ENCODE data around the gene RAB40A. TPM values are rescaled to one million over a fixed set of nuclear protein-coding genes. Genes with fewer than 3 reads are reported as not detected.

The RAB40A gene
- 1 to 10 TPM in 2 of 3 donors, under 1 TPM in 1; 0.48 to 2.5 (median 2.3) TPM for total RNA-seq

GRCh38 chrX:103519389-103519788 is at the start of gene RAB40A:
TSS of gene RAB40A (minus strand) at chrX:103519489. CDS start at chrX:103500756, 18,733 bp downstream.
- Histone ChIP-seq H3K4me1 (no peaks in the 10 kb centered on the region), H3K27ac (no peak within 1 kb of the TSS), H3K36me3 (no peaks in the 10 kb centered on the region), H3K27me3 (peaks cover 0 to 31% of the 10 kb centered on the region in 2 donors), H3K9me3 (no peaks in the 10 kb centered on the region), H3K4me3 (no peak within 1 kb of the TSS)
- no peak for DNase-seq (ENCODE audit: low spot score in 2 of 2)
- intact Hi-C loops (cut with DNase I; ENCODE audit: low total_unique reads), result no loop called here
- no peak for TF ChIP-seq CTCF (IDR thresholded peaks at IDR 0.05)
- no peak for TF ChIP-seq POLR2A (IDR thresholded peaks at IDR 0.05)
- no peak for TF ChIP-seq POLR2AphosphoS5 (IDR thresholded peaks at IDR 0.05)

GRCh38 chrX:103565752-103566151 is 46.5 kb upstream of the RAB40A start:
- no peak overlapping the region for H3K4me3 ChIP-seq
- no peaks in the 10 kb centered on the region for H3K4me1 ChIP-seq
- H3K27me3 ChIP-seq, result peaks cover 0 to 19% of the 10 kb centered on the region in 2 donors
- H3K36me3 ChIP-seq, result no peaks in the 10 kb centered on the region
- TF ChIP-seq POLR2AphosphoS5 (IDR thresholded peaks at IDR 0.05), result no peak
- no peak for TF ChIP-seq POLR2A (IDR thresholded peaks at IDR 0.05)
- no peak for TF ChIP-seq CTCF (IDR thresholded peaks at IDR 0.05)
- H3K27ac ChIP-seq, result no peak overlapping the region
- no peaks in the 10 kb centered on the region for H3K9me3 ChIP-seq
- intact Hi-C loops (cut with DNase I; ENCODE audit: low total_unique reads), result no loop called here
- no peak for DNase-seq (ENCODE audit: low spot score in 2 of 2)

- Histone ChIP-seq H3K27ac (no peak overlapping the region), H3K4me3 (no peak overlapping the region), H3K4me1 (no peaks in the 10 kb centered on the region), H3K9me3 (no peaks in the 10 kb centered on the region), H3K27me3 (peaks cover 0 to 16% of the 10 kb centered on the region in 2 donors), H3K36me3 (no peaks in the 10 kb centered on the region)
- DNase-seq (ENCODE audit: low spot score in 2 of 2), result no peak
- intact Hi-C loops (cut with DNase I; ENCODE audit: low total_unique reads), result no loop called here
- TF ChIP-seq POLR2AphosphoS5 (IDR thresholded peaks at IDR 0.05) (no peak), POLR2A (IDR thresholded peaks at IDR 0.05) (no peak)
Measured at GRCh38 chrX:103565197-103565596, 45.9 kb upstream of the RAB40A start.

- no peak for DNase-seq (ENCODE audit: low spot score in 2 of 2)
- Histone ChIP-seq H3K4me1 (no peaks in the 10 kb centered on the region), H3K9me3 (no peaks in the 10 kb centered on the region), H3K4me3 (no peak overlapping the region), H3K27ac (no peak overlapping the region), H3K27me3 (peaks cover 0 to 24% of the 10 kb centered on the region in 2 donors), H3K36me3 (no peaks in the 10 kb centered on the region)
- no peak for TF ChIP-seq POLR2AphosphoS5 (IDR thresholded peaks at IDR 0.05)
- no peak for TF ChIP-seq CTCF (IDR thresholded peaks at IDR 0.05)
- no peak for TF ChIP-seq POLR2A (IDR thresholded peaks at IDR 0.05)
- intact Hi-C loops (cut with DNase I; ENCODE audit: low total_unique reads), result no loop called here
Measured at GRCh38 chrX:103562801-103563200, 43.5 kb upstream of the RAB40A start.

GRCh38 chrX:103560256-103560655 is 41.0 kb upstream of the RAB40A start:
- TF ChIP-seq POLR2AphosphoS5 (IDR thresholded peaks at IDR 0.05) (no peak), CTCF (IDR thresholded peaks at IDR 0.05) (no peak), POLR2A (IDR thresholded peaks at IDR 0.05) (no peak)
- DNase-seq (ENCODE audit: low spot score in 2 of 2), result no peak
- intact Hi-C loops (cut with DNase I; ENCODE audit: low total_unique reads), result no loop called here
- H3K4me3 ChIP-seq, result no peak overlapping the region
- no peaks in the 10 kb centered on the region for H3K4me1 ChIP-seq
- H3K9me3 ChIP-seq, result no peaks in the 10 kb centered on the region
- no peak overlapping the region for H3K27ac ChIP-seq
- no peaks in the 10 kb centered on the region for H3K36me3 ChIP-seq
- peaks cover 0 to 28% of the 10 kb centered on the region in 2 donors for H3K27me3 ChIP-seq
